SK-N-SH (cell line): ENCODE data around the gene POLR1E. TPM values are rescaled to one million over a fixed set of nuclear protein-coding genes. Genes with fewer than 3 reads are reported as not detected.

ENCODE experiments used
- CTCF ChIA-PET: fragments of 300-600, 350-600 bp; formaldehyde crosslinking; extraction: SDS; loops from one replicate; lab custom pipeline; 2021; lab: Yijun Ruan, JAX
- POLR2A ChIA-PET: fragments of 350-600 bp; sonication (Branson Sonifier 250); formaldehyde crosslinking; extraction: SDS; loops from one replicate; lab custom pipeline; 2020; ENCODE audit warnings: antibody characterized with exemption, inconsistent platforms; lab: Yijun Ruan, JAX
- DNase-seq: peaks from one replicate; pipeline ENCODE4 v3.0.0; 2012
- H2AFZ ChIP-seq: fragments of 200-600 bp; sonication (generic); 2 replicates; pipeline ENCODE4 v1.8.1; 2016; ENCODE audit warnings: antibody characterized with exemption, mild to moderate bottlenecking, low read depth
- H3F3A ChIP-seq: fragments of 200-600 bp; sonication (generic); replicated peaks from 2 replicates; pipeline ENCODE3; 2016; ENCODE audit warnings: antibody characterized with exemption, mild to moderate bottlenecking; ENCODE audit not compliant: insufficient read depth
- H3K27ac ChIP-seq, 2 experiments: fragments of 200-500 bp in 1 of 2; fragments of 200-600 bp in 1 of 2; sonication (Bioruptor generic) in 1 of 2; sonication (generic), shearing (Covaris generic) in 1 of 2; 2 replicates each; pipeline versions ENCODE4 v1.5.1 to v1.6.1; 2014 to 2016; ENCODE audit warnings: low read depth in 2 of 2, inconsistent platforms in 1 of 2, low read length in 1 of 2, mild to moderate bottlenecking in 1 of 2, mixed read lengths in 1 of 2
- H3K27me3 ChIP-seq: fragments of 200-600 bp; sonication (generic), shearing (Covaris generic); 2 replicates; pipeline ENCODE4 v1.6.1; 2016; ENCODE audit warnings: mixed run types; ENCODE audit not compliant: insufficient read depth
- H3K36me3 ChIP-seq, 2 experiments: fragments of 200-500 bp in 1 of 2; fragments of 200-600 bp in 1 of 2; sonication (Bioruptor generic) in 1 of 2; sonication (generic) in 1 of 2; replicated peaks in 1 of 2; 2 replicates each; pipeline versions ENCODE3 to v1.5.1; 2014 to 2016; ENCODE audit warnings: low read length in 1 of 2, mild to moderate bottlenecking in 1 of 2; ENCODE audit not compliant: insufficient read depth in 2 of 2, control insufficient read depth in 1 of 2
- H3K4me1 ChIP-seq, 2 experiments: fragments of 200-500 bp in 1 of 2; fragments of 200-600 bp in 1 of 2; sonication (Bioruptor generic) in 1 of 2; sonication (generic), shearing (Covaris generic) in 1 of 2; 2 replicates each; pipeline versions ENCODE4 v1.5.1 to v1.6.1; 2014 to 2016; ENCODE audit warnings: low read depth in 1 of 2, low read length in 1 of 2, mixed run types in 1 of 2; ENCODE audit not compliant: insufficient read depth in 2 of 2, control insufficient read depth in 1 of 2
- H3K4me2 ChIP-seq: fragments of 200-600 bp; sonication (generic), shearing (Covaris generic); 2 replicates; pipeline ENCODE4 v1.6.1; 2017; ENCODE audit warnings: mixed run types
- H3K4me3 ChIP-seq, 2 experiments: fragments of 200-500 bp in 1 of 2; fragments of 200-600 bp in 1 of 2; sonication (Bioruptor generic) in 1 of 2; sonication (generic), shearing (Covaris generic) in 1 of 2; 2 replicates each; pipeline versions ENCODE4 v1.5.1 to v1.8.1; 2014 to 2016; ENCODE audit warnings: low read depth in 2 of 2, inconsistent platforms in 1 of 2, low read length in 1 of 2, mild to moderate bottlenecking in 1 of 2, mixed read lengths in 1 of 2, moderate library complexity in 1 of 2
- H3K79me2 ChIP-seq: fragments of 200-600 bp; sonication (generic); 2 replicates; pipeline ENCODE4 v1.8.1; 2017; ENCODE audit warnings: mild to moderate bottlenecking; ENCODE audit not compliant: insufficient read depth
- H3K9ac ChIP-seq: fragments of 200-600 bp; sonication (generic); 2 replicates; pipeline ENCODE4 v1.6.1; 2017; ENCODE audit warnings: mixed run types
- H3K9me2 ChIP-seq: fragments of 200-600 bp; sonication (generic); 2 replicates; pipeline ENCODE4 v1.6.1; 2017; ENCODE audit warnings: mixed run types
- H3K9me3 ChIP-seq: fragments of 200-600 bp; sonication (generic); 2 replicates; pipeline ENCODE4 v1.6.1; 2017; ENCODE audit warnings: mixed run types, mild to moderate bottlenecking, moderate library complexity
- H4K20me1 ChIP-seq: fragments of 200-600 bp; sonication (generic); 2 replicates; pipeline ENCODE4 v1.6.1; 2017; ENCODE audit warnings: mild to moderate bottlenecking, mixed run types; ENCODE audit not compliant: insufficient read depth
- CHD2 ChIP-seq: fragments of 150-350 bp; IDR thresholded peaks from 2 replicates; pipeline ENCODE4 v1.6.1; 2018; ENCODE audit warnings: low read length; ENCODE audit not compliant: partially characterized antibody
- ELF1 ChIP-seq: IDR thresholded peaks from 2 replicates; pipeline ENCODE4 v1.4.0; 2012
- EP300 ChIP-seq, 2 experiments: IDR thresholded peaks; 2 replicates each; pipeline versions ENCODE4 v1.4.0 to v1.6.1; 2012; ENCODE audit warnings: borderline replicate concordance in 1 of 2, low read depth in 1 of 2, low read length in 1 of 2
- EZH2phosphoT487 ChIP-seq: fragments of 200-600 bp; sonication (generic); IDR thresholded peaks from 2 replicates; pipeline ENCODE4 v1.6.1; 2017; ENCODE audit warnings: low read depth, mixed run types, mild to moderate bottlenecking, antibody characterized with exemption, moderate library complexity, borderline replicate concordance
- FOXM1 ChIP-seq: IDR thresholded peaks from 2 replicates; pipeline ENCODE4 v1.4.0; 2012; ENCODE audit warnings: low read depth, mild to moderate bottlenecking
- GABPA ChIP-seq: IDR thresholded peaks from 2 replicates; pipeline ENCODE4 v1.4.0; 2012; ENCODE audit warnings: low read depth, mild to moderate bottlenecking
- GATA2 ChIP-seq: sonication (generic); formaldehyde crosslinking; IDR thresholded peaks from 2 replicates; pipeline ENCODE4 v1.5.0; 2020; ENCODE audit warnings: mild to moderate bottlenecking, missing genetic modification reagents
- JUND ChIP-seq: IDR thresholded peaks from 2 replicates; pipeline ENCODE4 v1.4.0; 2012
- MEF2A ChIP-seq: IDR thresholded peaks from 2 replicates; pipeline ENCODE4 v1.4.0; 2012; ENCODE audit warnings: low read depth, borderline replicate concordance
- MXI1 ChIP-seq: IDR thresholded peaks from 2 replicates; pipeline ENCODE4 v1.6.1; 2012; ENCODE audit warnings: mild to moderate bottlenecking, low read depth, low read length, improper control_type of control experiment
- NFIC ChIP-seq: IDR thresholded peaks from 2 replicates; pipeline ENCODE4 v1.4.0; 2012; ENCODE audit warnings: borderline replicate concordance
- NRF1 ChIP-seq: IDR thresholded peaks from 2 replicates; pipeline ENCODE4 v1.6.1; 2012; ENCODE audit warnings: low read depth, mild to moderate bottlenecking, low read length
- POLR2AphosphoS5 ChIP-seq: IDR thresholded peaks from 2 replicates; pipeline ENCODE4 v1.6.1; 2012; ENCODE audit warnings: low read depth, low read length
- RCOR1 ChIP-seq: fragments of 150-350 bp; IDR thresholded peaks from 2 replicates; pipeline ENCODE4 v1.6.1; 2017; ENCODE audit warnings: antibody characterized with exemption, low read length
- RFX5 ChIP-seq: IDR thresholded peaks from 2 replicates; pipeline ENCODE4 v1.6.1; 2012; ENCODE audit warnings: mild to moderate bottlenecking, improper control_type of control experiment, low read length
- RXRA ChIP-seq: IDR thresholded peaks from 2 replicates; pipeline ENCODE4 v1.4.0; 2012; ENCODE audit warnings: low read depth, mild to moderate bottlenecking, borderline replicate concordance
- SIN3A ChIP-seq: IDR thresholded peaks from 2 replicates; pipeline ENCODE4 v1.6.1; 2012; ENCODE audit warnings: low read depth, mild to moderate bottlenecking, low read length, moderate library complexity, borderline replicate concordance
- TAF1 ChIP-seq: IDR thresholded peaks from 2 replicates; pipeline ENCODE4 v1.6.1; 2012; ENCODE audit warnings: low read depth, mild to moderate bottlenecking, low read length, moderate library complexity, borderline replicate concordance
- TCF12 ChIP-seq: IDR thresholded peaks from 2 replicates; pipeline ENCODE4 v1.4.0; 2012
- YY1 ChIP-seq: IDR thresholded peaks from 2 replicates; pipeline ENCODE4 v1.4.0; 2012; ENCODE audit warnings: low read depth, mild to moderate bottlenecking
- WGBS: methylation state at CpG from one replicate; pipeline ENCODE4 v1.1.6; 2017; ENCODE audit warnings: low lambda C conversion rate; 5-methylcytosine and 5-hydroxymethylcytosine counted together
- polyA plus RNA-seq, 3 experiments: library from polyadenylated mRNA; depleted of rRNA; stranded (reverse); fragments of >200 nt; gene quantifications; 2 replicates each; pipeline ENCODE4 v1.2.3, GENCODE V29; 2012
- TF ChIP-seq, protein P1 (sequence below): IDR thresholded peaks from 2 replicates; pipeline ENCODE4 v1.4.0; 2012; ENCODE audit warnings: low read depth, borderline replicate concordance
- TF ChIP-seq, protein P2 (sequence below): IDR thresholded peaks from 2 replicates; pipeline ENCODE4; 2012
- TF ChIP-seq, protein P3 (sequence below): IDR thresholded peaks from 2 replicates; pipeline ENCODE4 v1.4.0; 2012; ENCODE audit warnings: low read depth, borderline replicate concordance
- TF ChIP-seq, protein P4 (sequence below): IDR thresholded peaks from 2 replicates; pipeline ENCODE4 v1.6.1; 2012; ENCODE audit warnings: mild to moderate bottlenecking, low read depth, low read length, moderate library complexity
- TF ChIP-seq, protein P5 (sequence below): IDR thresholded peaks from 2 replicates; pipeline ENCODE4 v1.4.0; 2012; ENCODE audit warnings: low read depth

Gene POLR1E
- polyA plus RNA-seq, 1 of the 3 experiments (the other 2 are of a cell fraction): 38.8 TPM

DNA sequence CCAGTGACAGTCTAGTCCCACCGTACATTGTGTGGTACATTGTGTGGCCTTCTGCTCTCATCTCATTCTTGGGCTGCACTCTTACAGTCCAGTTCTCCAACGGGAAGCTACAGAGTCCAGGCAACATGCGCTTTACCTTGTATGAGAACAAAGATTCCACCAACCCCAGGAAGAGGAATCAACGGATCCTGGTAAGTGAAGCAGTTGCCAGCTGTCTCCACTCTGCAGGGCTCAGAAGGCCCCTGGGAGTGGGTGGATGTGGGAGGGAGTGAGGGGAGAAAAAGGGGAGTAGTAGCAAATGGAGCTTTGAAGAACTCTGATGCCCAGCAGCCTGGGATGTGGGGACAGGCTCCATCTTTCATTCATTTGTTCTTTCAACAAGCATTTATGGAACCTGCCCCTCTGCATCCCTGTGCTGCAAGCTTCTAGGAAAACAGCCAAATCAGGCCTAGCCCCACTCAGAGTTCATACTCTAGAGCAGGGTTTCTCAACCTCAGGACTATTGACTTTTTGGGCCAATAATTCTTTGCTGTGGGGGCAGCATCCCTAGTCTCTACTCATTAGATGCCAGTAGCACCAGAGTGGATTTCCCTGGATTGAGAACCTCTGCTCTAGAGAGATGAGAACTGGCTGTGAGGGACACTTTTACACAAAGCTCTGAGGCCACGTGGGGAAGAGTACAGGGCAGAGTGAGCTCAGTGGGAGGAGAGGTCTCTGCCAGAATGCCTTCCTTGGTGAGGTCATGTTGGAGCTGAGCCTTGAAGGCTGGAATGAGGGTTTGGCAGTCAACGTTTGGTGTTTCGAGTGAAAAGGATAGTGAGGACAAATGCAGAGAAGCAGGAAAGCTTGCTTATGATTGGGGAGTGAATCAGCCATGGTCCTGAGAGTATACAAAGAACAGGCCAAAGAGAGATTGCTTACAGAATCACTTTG, 1.1 kb downstream of the POLR1E start:
- H3K79me2 ChIP-seq: peaks cover 32% of the 10 kb centered on the region
- peak overlapping the region in 1 of 2 experiments; percentile 73; a peak in 2 of 4 replicates for H3K27ac ChIP-seq
- H3K4me3 ChIP-seq: peak overlapping the region; percentile 74 to 87
- ChIA-PET POLR2A (interaction anchor here (0.9 to 1.6 kb wide), 3 partner anchors 14 to 298 kb away, joined by 3 to 4 read pairs (median 3); partner anchors contain the start of gene EXOSC3), CTCF (interaction anchor here (0.7 to 1.8 kb wide), 5 partner anchors 72 to 357 kb away, joined by 3 to 5 read pairs (median 3); partner anchors contain the start of gene TOMM5)
- no peaks in the 10 kb centered on the region for H3K9me3 ChIP-seq
- peak; percentile 23 for DNase-seq
- peaks cover 18 to 26% of the 10 kb centered on the region in 2 experiments for H3K36me3 ChIP-seq
- H2AFZ ChIP-seq: peak overlapping the region; percentile 96; the same call in 1 of the 2 replicates
- no peaks in the 10 kb centered on the region for H3K27me3 ChIP-seq
- H3K9me2 ChIP-seq: no peaks in the 10 kb centered on the region
- H4K20me1 ChIP-seq: no peaks in the 10 kb centered on the region
- peaks cover 16 to 20% of the 10 kb centered on the region in 2 experiments; a peak in 3 of 4 replicates for H3K4me1 ChIP-seq
- 7% methylated on average over 7 of the region's 7 CpGs for WGBS
- H3K4me2 ChIP-seq: peak overlapping the region; percentile 97
- H3F3A ChIP-seq: peaks cover 3% of the 10 kb centered on the region
- peak overlapping the region; percentile 79 for H3K9ac ChIP-seq
- TF ChIP-seq JUND: no peak
- no peak for TF ChIP-seq TCF12
- TF ChIP-seq YY1: no peak
- no peak for TF ChIP-seq NRF1
- TF ChIP-seq, protein P1, sequence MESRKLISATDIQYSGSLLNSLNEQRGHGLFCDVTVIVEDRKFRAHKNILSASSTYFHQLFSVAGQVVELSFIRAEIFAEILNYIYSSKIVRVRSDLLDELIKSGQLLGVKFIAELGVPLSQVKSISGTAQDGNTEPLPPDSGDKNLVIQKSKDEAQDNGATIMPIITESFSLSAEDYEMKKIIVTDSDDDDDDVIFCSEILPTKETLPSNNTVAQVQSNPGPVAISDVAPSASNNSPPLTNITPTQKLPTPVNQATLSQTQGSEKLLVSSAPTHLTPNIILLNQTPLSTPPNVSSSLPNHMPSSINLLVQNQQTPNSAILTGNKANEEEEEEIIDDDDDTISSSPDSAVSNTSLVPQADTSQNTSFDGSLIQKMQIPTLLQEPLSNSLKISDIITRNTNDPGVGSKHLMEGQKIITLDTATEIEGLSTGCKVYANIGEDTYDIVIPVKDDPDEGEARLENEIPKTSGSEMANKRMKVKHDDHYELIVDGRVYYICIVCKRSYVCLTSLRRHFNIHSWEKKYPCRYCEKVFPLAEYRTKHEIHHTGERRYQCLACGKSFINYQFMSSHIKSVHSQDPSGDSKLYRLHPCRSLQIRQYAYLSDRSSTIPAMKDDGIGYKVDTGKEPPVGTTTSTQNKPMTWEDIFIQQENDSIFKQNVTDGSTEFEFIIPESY: no peak
- TF ChIP-seq RCOR1: no peak
- no peak for TF ChIP-seq EZH2phosphoT487
- no peak for TF ChIP-seq POLR2AphosphoS5
- TF ChIP-seq, protein P2, sequence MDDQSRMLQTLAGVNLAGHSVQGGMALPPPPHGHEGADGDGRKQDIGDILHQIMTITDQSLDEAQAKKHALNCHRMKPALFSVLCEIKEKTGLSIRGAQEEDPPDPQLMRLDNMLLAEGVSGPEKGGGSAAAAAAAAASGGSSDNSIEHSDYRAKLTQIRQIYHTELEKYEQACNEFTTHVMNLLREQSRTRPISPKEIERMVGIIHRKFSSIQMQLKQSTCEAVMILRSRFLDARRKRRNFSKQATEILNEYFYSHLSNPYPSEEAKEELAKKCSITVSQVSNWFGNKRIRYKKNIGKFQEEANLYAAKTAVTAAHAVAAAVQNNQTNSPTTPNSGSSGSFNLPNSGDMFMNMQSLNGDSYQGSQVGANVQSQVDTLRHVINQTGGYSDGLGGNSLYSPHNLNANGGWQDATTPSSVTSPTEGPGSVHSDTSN: no peak
- no peak for TF ChIP-seq RXRA
- peak; percentile 64; the same call in 1 of the 2 replicates for TF ChIP-seq SIN3A
- TF ChIP-seq, protein P3, sequence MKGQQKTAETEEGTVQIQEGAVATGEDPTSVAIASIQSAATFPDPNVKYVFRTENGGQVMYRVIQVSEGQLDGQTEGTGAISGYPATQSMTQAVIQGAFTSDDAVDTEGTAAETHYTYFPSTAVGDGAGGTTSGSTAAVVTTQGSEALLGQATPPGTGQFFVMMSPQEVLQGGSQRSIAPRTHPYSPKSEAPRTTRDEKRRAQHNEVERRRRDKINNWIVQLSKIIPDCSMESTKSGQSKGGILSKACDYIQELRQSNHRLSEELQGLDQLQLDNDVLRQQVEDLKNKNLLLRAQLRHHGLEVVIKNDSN: peak; percentile 59; the same call in 1 of the 2 replicates
- TF ChIP-seq, protein P4, sequence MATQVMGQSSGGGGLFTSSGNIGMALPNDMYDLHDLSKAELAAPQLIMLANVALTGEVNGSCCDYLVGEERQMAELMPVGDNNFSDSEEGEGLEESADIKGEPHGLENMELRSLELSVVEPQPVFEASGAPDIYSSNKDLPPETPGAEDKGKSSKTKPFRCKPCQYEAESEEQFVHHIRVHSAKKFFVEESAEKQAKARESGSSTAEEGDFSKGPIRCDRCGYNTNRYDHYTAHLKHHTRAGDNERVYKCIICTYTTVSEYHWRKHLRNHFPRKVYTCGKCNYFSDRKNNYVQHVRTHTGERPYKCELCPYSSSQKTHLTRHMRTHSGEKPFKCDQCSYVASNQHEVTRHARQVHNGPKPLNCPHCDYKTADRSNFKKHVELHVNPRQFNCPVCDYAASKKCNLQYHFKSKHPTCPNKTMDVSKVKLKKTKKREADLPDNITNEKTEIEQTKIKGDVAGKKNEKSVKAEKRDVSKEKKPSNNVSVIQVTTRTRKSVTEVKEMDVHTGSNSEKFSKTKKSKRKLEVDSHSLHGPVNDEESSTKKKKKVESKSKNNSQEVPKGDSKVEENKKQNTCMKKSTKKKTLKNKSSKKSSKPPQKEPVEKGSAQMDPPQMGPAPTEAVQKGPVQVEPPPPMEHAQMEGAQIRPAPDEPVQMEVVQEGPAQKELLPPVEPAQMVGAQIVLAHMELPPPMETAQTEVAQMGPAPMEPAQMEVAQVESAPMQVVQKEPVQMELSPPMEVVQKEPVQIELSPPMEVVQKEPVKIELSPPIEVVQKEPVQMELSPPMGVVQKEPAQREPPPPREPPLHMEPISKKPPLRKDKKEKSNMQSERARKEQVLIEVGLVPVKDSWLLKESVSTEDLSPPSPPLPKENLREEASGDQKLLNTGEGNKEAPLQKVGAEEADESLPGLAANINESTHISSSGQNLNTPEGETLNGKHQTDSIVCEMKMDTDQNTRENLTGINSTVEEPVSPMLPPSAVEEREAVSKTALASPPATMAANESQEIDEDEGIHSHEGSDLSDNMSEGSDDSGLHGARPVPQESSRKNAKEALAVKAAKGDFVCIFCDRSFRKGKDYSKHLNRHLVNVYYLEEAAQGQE: no peak
- TF ChIP-seq MEF2A: no peak
- no peak for TF ChIP-seq ELF1
- peak; percentile 26; the same call in 1 of the 2 replicates for TF ChIP-seq NFIC
- TF ChIP-seq MXI1: no peak
- TF ChIP-seq FOXM1: no peak
- TF ChIP-seq GATA2 (CRISPR knock-in tag): no peak
- no peak for TF ChIP-seq TAF1
- TF ChIP-seq EP300 (IDR thresholded peaks at IDR 0.05; ENCODE audit: borderline replicate concordance in 1 of 2, low read depth in 1 of 2, low read length in 1 of 2): no peak
- no peak for TF ChIP-seq RFX5
- TF ChIP-seq GABPA: no peak
- TF ChIP-seq, protein P5, sequence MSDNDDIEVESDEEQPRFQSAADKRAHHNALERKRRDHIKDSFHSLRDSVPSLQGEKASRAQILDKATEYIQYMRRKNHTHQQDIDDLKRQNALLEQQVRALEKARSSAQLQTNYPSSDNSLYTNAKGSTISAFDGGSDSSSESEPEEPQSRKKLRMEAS: peak; percentile 93
- TF ChIP-seq CHD2: no peak
